Vagina (tissue), 2 donors: ENCODE results near the gene ADM. TPM values are rescaled to one million over a fixed set of nuclear protein-coding genes. Genes with fewer than 3 reads are reported as not detected.

Experiments used
- DNase-seq, 2 donors: peaks; one replicate each; pipeline ENCODE4 v3.0.0-alpha.2; 2017; ENCODE audit errors: extremely low spot score in 2 of 2
- H3K27ac ChIP-seq: fragments of 200-600 bp; sonication (generic); one replicate; pipeline ENCODE4 v1.5.1; 2019
- H3K27me3 ChIP-seq: fragments of 200-600 bp; sonication (generic); one replicate; pipeline ENCODE4 v1.5.1; 2019
- H3K36me3 ChIP-seq, 2 donors: fragments of 200-600 bp; sonication (generic); one replicate each; pipeline ENCODE4 v1.5.1; 2017 to 2019
- H3K4me1 ChIP-seq: fragments of 200-600 bp; sonication (generic); one replicate; pipeline ENCODE4 v1.5.1; 2019
- H3K4me3 ChIP-seq, 2 donors: fragments of 200-600 bp; sonication (generic); 1 replicate in 1 of 2; 2 replicates in 1 of 2; pipeline ENCODE4 v1.5.1; 2016 to 2019
- H3K9me3 ChIP-seq: fragments of 200-600 bp; sonication (generic); one replicate; pipeline ENCODE4 v1.5.1; 2019
- POLR2A ChIP-seq, 2 donors: fragments of 450-650 bp; IDR thresholded peaks; one replicate each; pipeline ENCODE4 v1.6.1; 2017; ENCODE audit warnings: antibody characterized with exemption in 2 of 2, mild to moderate bottlenecking in 2 of 2, moderate library complexity in 2 of 2
- POLR2AphosphoS5 ChIP-seq, 2 donors: sonication (generic); formaldehyde crosslinking; IDR thresholded peaks; one replicate each; pipeline ENCODE4 v1.9.0; 2017; ENCODE audit warnings: antibody characterized with exemption in 2 of 2, mild to moderate bottlenecking in 2 of 2, low read depth in 1 of 2; ENCODE audit not compliant: insufficient read depth in 1 of 2
- intact Hi-C: fragments of 100-400 bp; cut with DNase I; formaldehyde crosslinking; loops from one replicate; pipeline ENCODE4 v1.15.1; 2023
- total RNA-seq: library from RNA; depleted of rRNA; stranded (reverse); fragments of >200 nt; gene quantifications from one replicate; pipeline ENCODE4 v1.2.3, GENCODE V29; 2016
- TF ChIP-seq, protein P1 (sequence below), 3 experiments: fragments of 450-650 bp in 2 of 3; fragments of 200-600 bp in 1 of 3; sonication (generic) in 1 of 3; IDR thresholded peaks; one replicate each; pipeline ENCODE4 v1.5.1; 2017 to 2019; ENCODE audit warnings: antibody characterized with exemption in 3 of 3, mild to moderate bottlenecking in 2 of 3, moderate library complexity in 2 of 3

Gene ADM
- total RNA-seq, 1 donor from 2014 or later: 130 TPM

DNA sequence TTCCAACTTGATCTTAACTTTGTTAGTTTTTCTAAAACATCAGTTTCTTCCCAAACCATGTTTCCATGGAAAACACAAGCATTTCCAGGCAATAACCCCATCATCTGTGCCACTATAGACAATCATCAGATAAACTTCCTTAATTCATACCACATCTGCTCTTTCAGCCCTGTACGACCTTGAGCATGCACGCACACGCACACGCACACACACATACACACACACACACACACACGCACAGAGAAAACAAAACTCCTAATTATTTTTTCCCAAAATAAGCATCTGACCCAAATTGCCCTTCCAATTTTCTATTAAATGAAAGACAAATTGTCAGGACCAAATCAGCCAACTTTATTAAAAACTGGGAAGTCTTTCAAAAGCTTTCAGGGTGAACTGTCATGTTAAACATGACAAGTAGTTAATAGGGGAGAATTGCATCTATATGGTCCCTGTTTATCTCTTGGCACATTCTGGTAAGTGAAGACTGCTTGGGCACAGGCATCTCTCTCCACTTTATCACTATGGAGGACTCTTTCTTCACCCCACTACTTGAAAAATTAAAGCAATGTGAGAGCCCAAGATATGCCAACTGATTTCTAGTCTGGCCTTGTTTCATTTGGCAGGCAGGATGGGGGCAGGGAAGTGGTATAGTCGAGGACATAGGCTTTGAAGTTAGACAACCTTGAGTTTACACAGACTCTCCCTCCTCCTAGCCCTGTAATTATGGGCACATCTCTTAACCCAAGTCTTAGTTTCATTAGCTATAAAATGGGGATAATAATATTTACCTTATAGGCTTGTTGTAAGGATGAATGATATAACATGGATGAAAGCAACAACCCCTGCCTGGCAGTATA is 15.1 kb downstream of the ADM start:
- intact Hi-C loops: loop anchor here (10.0 kb wide), 1 partner anchor 55 kb away; no protein-coding TSS in a partner anchor
- Histone ChIP-seq H3K36me3 (no peaks in the 10 kb centered on the region), H3K4me3 (no peak overlapping the region), H3K27me3 (no peaks in the 10 kb centered on the region), H3K4me1 (peaks cover 8% of the 10 kb centered on the region), H3K27ac (no peak overlapping the region), H3K9me3 (no peaks in the 10 kb centered on the region)
- DNase-seq: no peak
- TF ChIP-seq, protein P1, sequence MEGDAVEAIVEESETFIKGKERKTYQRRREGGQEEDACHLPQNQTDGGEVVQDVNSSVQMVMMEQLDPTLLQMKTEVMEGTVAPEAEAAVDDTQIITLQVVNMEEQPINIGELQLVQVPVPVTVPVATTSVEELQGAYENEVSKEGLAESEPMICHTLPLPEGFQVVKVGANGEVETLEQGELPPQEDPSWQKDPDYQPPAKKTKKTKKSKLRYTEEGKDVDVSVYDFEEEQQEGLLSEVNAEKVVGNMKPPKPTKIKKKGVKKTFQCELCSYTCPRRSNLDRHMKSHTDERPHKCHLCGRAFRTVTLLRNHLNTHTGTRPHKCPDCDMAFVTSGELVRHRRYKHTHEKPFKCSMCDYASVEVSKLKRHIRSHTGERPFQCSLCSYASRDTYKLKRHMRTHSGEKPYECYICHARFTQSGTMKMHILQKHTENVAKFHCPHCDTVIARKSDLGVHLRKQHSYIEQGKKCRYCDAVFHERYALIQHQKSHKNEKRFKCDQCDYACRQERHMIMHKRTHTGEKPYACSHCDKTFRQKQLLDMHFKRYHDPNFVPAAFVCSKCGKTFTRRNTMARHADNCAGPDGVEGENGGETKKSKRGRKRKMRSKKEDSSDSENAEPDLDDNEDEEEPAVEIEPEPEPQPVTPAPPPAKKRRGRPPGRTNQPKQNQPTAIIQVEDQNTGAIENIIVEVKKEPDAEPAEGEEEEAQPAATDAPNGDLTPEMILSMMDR (IDR thresholded peaks at IDR 0.05): no peak
- TF ChIP-seq POLR2A (IDR thresholded peaks at IDR 0.05): no peak
- TF ChIP-seq POLR2AphosphoS5 (IDR thresholded peaks at IDR 0.05; ENCODE audit: insufficient read depth in 1 of 2, low read depth in 1 of 2): no peak

DNA sequence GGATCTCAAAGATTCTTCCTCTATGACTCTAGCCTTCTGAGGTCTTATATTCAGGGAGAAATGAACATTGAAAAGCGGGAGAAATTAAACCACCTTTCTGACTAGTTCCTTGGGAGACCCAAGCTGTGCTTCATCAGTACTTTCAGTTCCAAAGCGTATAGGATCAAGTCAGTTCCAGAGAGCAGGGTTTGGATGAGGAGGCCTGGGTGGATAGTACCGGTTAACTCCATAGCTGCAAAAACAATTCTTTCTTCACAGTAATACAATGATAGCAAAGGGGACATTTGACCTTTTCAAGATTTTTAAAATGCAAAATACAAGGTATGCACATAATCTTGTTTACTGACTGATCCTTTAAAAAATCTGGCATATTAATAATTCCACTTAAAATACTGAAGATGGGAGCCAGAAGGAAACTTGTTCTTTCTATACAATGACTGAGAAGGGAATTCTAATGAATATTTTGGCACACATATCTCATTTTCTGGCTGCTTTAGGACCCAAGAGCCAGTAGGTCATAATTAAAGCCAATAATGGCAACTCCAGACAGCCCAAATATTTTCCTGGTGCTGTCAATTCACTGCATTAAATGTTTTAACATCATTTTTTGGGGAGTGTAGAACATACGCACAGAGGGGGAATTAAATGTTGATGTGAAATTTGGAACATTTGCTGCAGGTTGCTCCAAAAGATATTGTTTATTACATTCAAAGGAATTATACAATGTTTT is 16.0 kb downstream of the ADM start:
- Histone ChIP-seq H3K27ac (no peak overlapping the region), H3K4me1 (peaks cover 8% of the 10 kb centered on the region), H3K27me3 (no peaks in the 10 kb centered on the region), H3K4me3 (no peak overlapping the region), H3K9me3 (no peaks in the 10 kb centered on the region), H3K36me3 (no peaks in the 10 kb centered on the region)
- intact Hi-C loops: loop anchor here (10.0 kb wide), 1 partner anchor 54 kb away; no protein-coding TSS in a partner anchor
- no peak for TF ChIP-seq POLR2A (IDR thresholded peaks at IDR 0.05)
- TF ChIP-seq, protein P1 (IDR thresholded peaks at IDR 0.05): no peak
- no peak for DNase-seq

DNA sequence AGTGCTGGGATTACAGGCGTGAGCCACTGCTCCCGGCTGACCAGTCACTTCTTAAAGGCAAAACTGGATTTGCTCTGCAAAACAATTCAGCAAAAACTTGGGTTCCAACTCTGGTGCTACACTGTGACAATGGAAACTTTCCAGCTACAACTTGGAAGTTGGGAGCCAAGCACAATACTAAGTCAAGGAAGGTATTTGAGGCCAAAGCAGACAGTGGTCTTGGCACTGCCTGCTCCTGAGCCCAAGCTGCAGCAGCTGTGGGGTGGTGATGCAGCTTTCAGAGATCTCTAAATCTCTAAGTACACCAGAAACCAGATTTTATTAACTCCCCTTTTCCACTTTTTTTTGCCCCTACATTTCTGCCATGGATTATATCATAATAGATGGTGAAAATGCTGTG is 17.5 kb downstream of the ADM start:
- no peaks in the 10 kb centered on the region for H3K27me3 ChIP-seq
- peaks cover 17% of the 10 kb centered on the region for H3K4me1 ChIP-seq
- H3K4me3 ChIP-seq: no peak overlapping the region
- TF ChIP-seq POLR2AphosphoS5 (IDR thresholded peaks at IDR 0.05; ENCODE audit: insufficient read depth in 1 of 2, low read depth in 1 of 2) (no peak), POLR2A (IDR thresholded peaks at IDR 0.05) (no peak)
- TF ChIP-seq, protein P1 (IDR thresholded peaks at IDR 0.05): no peak
- intact Hi-C loops: loop anchor here (10.0 kb wide), 1 partner anchor 52 kb away; no protein-coding TSS in a partner anchor
- no peaks in the 10 kb centered on the region for H3K36me3 ChIP-seq
- no peaks in the 10 kb centered on the region for H3K9me3 ChIP-seq
- H3K27ac ChIP-seq: peak overlapping the region; percentile 42
- DNase-seq: no peak

DNA sequence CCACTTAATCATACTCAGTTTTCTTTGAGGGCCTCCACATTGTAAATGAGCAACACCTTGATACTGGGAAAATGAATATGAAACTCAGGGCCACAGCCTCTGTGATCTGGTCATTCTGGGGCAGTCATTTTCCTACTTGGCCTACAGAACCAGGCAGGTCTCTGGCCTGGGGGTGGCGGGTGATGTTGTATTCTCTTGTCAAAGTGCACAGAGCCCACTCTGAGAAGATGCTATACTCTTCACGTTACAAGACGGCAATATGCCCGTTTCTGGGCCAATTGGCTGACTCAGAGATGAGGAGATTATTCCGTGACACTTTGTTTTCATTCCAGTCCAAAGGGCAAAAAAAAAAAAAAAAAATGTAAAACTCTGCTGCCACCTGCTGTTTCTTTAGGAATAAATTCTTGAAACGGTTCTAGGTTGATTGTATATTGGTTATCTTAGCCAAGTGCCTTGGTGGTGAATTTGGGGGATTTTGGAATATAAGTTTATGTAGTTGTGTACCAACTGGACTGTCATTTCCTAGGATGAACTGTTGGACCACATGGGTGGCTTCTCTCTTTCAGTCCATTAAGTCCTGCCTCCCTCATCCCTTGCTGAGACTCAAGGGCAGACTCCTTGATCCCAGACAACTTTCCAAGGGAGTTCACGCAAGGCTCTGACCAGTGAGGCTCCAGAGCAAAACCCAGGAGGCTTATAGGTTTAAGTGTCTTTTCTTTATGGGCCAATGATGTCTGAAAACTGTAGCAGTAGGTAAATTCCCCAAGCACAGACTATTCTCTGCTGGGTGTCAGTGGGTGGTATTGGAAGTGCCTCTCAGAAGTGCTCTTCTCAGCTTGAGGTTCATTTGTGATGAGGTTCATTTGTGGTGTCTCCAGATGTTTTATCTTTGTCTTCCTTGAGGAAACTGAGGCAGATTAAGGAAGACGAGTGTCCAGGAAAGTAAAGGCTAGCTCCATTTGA is 18.2 kb downstream of the ADM start:
- H3K36me3 ChIP-seq: no peaks in the 10 kb centered on the region
- H3K4me1 ChIP-seq: peaks cover 24% of the 10 kb centered on the region
- no peaks in the 10 kb centered on the region for H3K27me3 ChIP-seq
- TF ChIP-seq, protein P1 (IDR thresholded peaks at IDR 0.05): peak in 2 of 3 experiments; percentile 58 to 70
- TF ChIP-seq POLR2AphosphoS5 (IDR thresholded peaks at IDR 0.05; ENCODE audit: insufficient read depth in 1 of 2, low read depth in 1 of 2) (peak in 1 of 2 donors; percentile 89), POLR2A (IDR thresholded peaks at IDR 0.05) (no peak)
- intact Hi-C loops: loop anchor here (10.0 kb wide), 1 partner anchor 52 kb away; no protein-coding TSS in a partner anchor
- no peaks in the 10 kb centered on the region for H3K9me3 ChIP-seq
- H3K4me3 ChIP-seq: no peak overlapping the region
- peak overlapping the region; percentile 42 for H3K27ac ChIP-seq
- DNase-seq: no peak
